HEK293 (cell line): ENCODE measurements around the gene EML4.

Experiments
- CTCF ChIP-seq: fragments of 450-650 bp; formaldehyde crosslinking; IDR thresholded peaks from 2 replicates; pipeline ENCODE4 v1.5.1; 2016; ENCODE audit warnings: missing biosample characterization, missing genetic modification characterization
- REPIN1 ChIP-seq: fragments of 450-650 bp; formaldehyde crosslinking; IDR thresholded peaks from 2 replicates; pipeline ENCODE4 v1.5.1; 2017; ENCODE audit warnings: missing biosample characterization, missing genetic modification characterization, low read depth
- TCF7L2 ChIP-seq: IDR thresholded peaks from 2 replicates; pipeline ENCODE4 v1.6.1; 2011; ENCODE audit warnings: low read depth, mild to moderate bottlenecking, inconsistent platforms, low read length, moderate library complexity, borderline replicate concordance
- ZNF302 ChIP-seq: fragments of 450-650 bp; formaldehyde crosslinking; IDR thresholded peaks from 2 replicates; pipeline ENCODE4 v1.5.1; 2016; ENCODE audit warnings: missing biosample characterization, missing genetic modification characterization, low read depth
- ZNF416 ChIP-seq: fragments of 450-650 bp; formaldehyde crosslinking; IDR thresholded peaks from 2 replicates; pipeline ENCODE4 v1.5.1; 2016; ENCODE audit warnings: missing biosample characterization, missing genetic modification characterization
- TF ChIP-seq, protein P1 (sequence below): fragments of 450-650 bp; formaldehyde crosslinking; IDR thresholded peaks from 2 replicates; pipeline ENCODE4 v1.5.1; 2016; ENCODE audit warnings: missing biosample characterization, missing genetic modification characterization

DNA sequence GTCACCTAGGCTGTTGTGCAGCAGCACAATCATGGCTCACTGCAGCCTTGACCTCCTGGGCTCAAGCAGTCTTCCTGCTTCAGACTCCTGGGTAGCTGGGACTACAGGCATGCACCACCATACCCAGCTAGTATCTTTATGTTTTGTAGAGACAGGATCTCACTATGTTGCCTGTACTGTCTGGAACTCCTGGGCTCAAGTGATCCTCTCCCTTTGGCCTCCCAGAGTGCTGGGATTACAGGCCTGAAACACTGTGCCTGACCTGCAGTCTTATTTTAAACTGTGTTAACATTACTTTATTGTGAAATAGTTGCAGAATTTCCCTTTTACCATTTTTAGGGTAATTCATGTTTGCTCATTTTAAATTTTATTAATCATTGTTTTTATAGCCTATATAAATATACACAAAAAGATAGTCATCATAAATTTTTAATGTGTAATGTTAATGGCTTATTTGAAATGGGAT is 24.6 kb downstream of the EML4 start:
- TF ChIP-seq REPIN1 (tag by site-specific recombination) (no peak), TCF7L2 (no peak), ZNF416 (no peak), CTCF (tag by site-specific recombination) (no peak), ZNF302 (tag by site-specific recombination) (no peak)
- TF ChIP-seq, protein P1, sequence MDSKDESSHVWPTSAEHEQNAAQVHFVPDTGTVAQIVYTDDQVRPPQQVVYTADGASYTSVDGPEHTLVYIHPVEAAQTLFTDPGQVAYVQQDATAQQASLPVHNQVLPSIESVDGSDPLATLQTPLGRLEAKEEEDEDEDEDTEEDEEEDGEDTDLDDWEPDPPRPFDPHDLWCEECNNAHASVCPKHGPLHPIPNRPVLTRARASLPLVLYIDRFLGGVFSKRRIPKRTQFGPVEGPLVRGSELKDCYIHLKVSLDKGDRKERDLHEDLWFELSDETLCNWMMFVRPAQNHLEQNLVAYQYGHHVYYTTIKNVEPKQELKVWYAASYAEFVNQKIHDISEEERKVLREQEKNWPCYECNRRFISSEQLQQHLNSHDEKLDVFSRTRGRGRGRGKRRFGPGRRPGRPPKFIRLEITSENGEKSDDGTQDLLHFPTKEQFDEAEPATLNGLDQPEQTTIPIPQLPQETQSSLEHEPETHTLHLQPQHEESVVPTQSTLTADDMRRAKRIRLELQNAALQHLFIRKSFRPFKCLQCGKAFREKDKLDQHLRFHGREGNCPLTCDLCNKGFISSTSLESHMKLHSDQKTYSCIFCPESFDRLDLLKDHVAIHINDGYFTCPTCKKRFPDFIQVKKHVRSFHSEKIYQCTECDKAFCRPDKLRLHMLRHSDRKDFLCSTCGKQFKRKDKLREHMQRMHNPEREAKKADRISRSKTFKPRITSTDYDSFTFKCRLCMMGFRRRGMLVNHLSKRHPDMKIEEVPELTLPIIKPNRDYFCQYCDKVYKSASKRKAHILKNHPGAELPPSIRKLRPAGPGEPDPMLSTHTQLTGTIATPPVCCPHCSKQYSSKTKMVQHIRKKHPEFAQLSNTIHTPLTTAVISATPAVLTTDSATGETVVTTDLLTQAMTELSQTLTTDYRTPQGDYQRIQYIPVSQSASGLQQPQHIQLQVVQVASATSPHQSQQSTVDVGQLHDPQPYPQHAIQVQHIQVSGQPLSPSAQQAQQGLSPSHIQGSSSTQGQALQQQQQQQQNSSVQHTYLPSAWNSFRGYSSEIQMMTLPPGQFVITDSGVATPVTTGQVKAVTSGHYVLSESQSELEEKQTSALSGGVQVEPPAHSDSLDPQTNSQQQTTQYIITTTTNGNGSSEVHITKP: no peak
